ENCODE data around the gene PAK1.
"Not testable (repeated sequence)": the region's sequence is repeated elsewhere in the genome, so short reads cannot be mapped to it uniquely, and the experiment has no call there.

The PAK1 gene

GRCh38 chr11:77300695-77301094 is 173.2 kb downstream of the PAK1 start:
- no peak for DNase-seq

- not testable (repeated sequence) for DNase-seq
Observed at GRCh38 chr11:77300028-77300427, 173.9 kb downstream of the PAK1 start.

GRCh38 chr11:77299528-77299993 is 174.3 kb downstream of the PAK1 start:
- no peak for DNase-seq

GRCh38 chr11:77294040-77294439 is 179.9 kb downstream of the PAK1 start:
- DNase-seq, result no peak

GRCh38 chr11:77289737-77290136 is 184.2 kb downstream of the PAK1 start:
- no peak for DNase-seq

GRCh38 chr11:77287615-77288273 is 186.2 kb downstream of the PAK1 start:
- no peak for DNase-seq

- DNase-seq, result no peak
Observed at GRCh38 chr11:77287136-77287535, 186.8 kb downstream of the PAK1 start.

- DNase-seq, result no peak
Observed at GRCh38 chr11:77284476-77285468, 189.1 kb downstream of the PAK1 start.

- no peak for DNase-seq
Observed at GRCh38 chr11:77283101-77283500, 190.8 kb downstream of the PAK1 start.

GRCh38 chr11:77278595-77279506 is 195.0 kb downstream of the PAK1 start:
- DNase-seq, result no peak

GRCh38 chr11:77276271-77276670 is 197.6 kb downstream of the PAK1 start:
- DNase-seq, result no peak
